NCI-H345 treated with DMSO at 0.1 percent for 48 hours (cell line): Measurements from ENCODE around the gene GJB2.

Experiments used
- DNase-seq: peaks from one replicate; lab custom pipeline; 2025; ENCODE audit not compliant: unreplicated experiment; lab: John Stamatoyannopoulos, UW

Gene GJB2

GRCh38 chr13:20142927-20143480 is 49.7 kb downstream of the GJB2 start:
- DNase-seq: no peak

GRCh38 chr13:20142023-20142926 is 50.5 kb downstream of the GJB2 start:
- DNase-seq: no peak

- DNase-seq: no peak
Observed at GRCh38 chr13:20141238-20142022, 51.3 kb downstream of the GJB2 start.

- no peak for DNase-seq
Observed at GRCh38 chr13:20140487-20140886, 52.3 kb downstream of the GJB2 start.

- no peak for DNase-seq
Observed at GRCh38 chr13:20137875-20138274, 54.9 kb downstream of the GJB2 start.
